GM21717 (cell line): Measurements from ENCODE around the gene GPRC5A.

Source experiments
- ATAC-seq: cut with Tn5 transposase; IDR thresholded peaks from one replicate; pipeline ENCODE4 v1.9.1; 2021; ENCODE audit warnings: mild to moderate bottlenecking, moderate library complexity; ENCODE audit not compliant: unreplicated experiment

The GPRC5A gene

DNA sequence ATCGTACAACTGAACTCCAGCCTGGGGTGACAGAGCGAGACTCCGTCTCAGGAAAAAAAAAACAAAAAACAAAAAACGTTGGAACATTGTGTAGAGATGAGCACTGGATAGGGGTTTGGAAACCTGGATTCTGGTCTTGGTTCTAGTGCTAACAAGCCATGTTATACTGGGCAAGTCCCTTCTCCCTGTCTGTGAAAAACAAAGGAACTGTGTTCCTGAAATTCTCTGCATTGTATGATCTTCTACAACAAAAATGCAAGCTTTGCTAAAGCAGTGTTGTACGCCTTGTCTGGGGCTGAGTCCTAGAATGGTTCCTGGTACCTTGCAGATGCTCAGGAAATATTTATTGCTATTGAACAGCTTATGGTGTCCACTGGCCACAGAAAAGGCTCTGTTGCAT is 47.2 kb downstream of the GPRC5A start:
- no peak for ATAC-seq

DNA sequence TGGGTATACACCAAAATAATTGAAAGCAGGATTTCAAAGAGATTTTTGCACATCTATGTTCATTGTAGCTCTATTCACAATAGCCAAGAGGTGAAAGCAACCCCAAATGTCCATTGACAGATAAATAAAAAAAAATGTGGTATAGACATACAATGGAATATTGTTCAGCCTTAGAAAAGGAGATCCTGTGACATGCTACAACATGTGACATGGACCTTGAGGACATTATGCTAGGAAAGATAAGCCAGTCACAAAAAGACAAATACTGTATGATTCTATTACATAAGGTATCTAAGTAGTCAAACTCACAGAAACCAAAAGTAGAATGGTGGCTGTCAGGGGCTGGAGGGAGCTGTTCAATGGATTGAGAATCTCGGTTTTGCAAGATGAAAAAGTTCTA is 48.5 kb downstream of the GPRC5A start:
- no peak for ATAC-seq

DNA sequence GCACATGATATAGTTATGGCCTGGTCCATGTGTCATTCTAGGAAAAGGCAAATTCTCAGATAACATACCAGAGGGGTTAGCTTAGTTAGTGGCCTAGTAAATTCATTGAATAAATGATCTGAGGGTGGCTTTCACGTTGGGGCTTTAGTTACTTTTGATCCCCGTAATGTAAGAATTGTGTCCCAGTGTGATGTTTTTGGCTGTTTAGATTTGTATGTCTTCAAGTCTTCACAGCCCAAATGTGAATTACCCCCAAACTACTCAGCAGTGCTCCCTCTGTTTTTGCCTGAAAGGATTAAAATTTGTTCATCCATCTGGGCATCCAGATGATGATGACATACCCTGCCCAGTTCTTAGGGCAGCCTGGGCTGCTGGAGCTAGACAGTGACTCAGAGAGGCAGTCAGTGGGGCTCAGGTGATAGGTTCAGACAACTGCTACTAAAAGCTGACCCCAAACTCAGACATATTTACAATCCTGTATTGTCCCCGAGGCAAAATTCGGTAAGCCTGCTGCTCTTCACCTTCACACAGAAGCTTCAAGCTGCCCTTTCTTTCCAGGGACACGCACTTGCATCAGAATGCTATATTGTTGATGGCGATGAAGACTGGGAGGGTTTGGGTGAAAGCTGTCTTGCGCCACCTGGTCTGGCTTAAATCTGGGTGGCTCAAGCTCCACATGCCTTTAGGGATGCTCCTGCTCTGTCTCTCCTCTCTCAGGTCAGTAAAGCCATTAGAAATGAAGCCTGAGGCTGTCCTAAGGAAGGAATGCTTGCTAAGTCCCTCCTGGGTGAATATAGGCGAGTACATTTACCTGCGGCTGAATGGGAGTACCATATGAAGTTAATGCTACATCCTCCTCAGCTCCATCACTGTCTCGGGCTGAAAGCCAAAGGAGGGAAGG is 50.3 kb downstream of the GPRC5A start:
- no peak for ATAC-seq

DNA sequence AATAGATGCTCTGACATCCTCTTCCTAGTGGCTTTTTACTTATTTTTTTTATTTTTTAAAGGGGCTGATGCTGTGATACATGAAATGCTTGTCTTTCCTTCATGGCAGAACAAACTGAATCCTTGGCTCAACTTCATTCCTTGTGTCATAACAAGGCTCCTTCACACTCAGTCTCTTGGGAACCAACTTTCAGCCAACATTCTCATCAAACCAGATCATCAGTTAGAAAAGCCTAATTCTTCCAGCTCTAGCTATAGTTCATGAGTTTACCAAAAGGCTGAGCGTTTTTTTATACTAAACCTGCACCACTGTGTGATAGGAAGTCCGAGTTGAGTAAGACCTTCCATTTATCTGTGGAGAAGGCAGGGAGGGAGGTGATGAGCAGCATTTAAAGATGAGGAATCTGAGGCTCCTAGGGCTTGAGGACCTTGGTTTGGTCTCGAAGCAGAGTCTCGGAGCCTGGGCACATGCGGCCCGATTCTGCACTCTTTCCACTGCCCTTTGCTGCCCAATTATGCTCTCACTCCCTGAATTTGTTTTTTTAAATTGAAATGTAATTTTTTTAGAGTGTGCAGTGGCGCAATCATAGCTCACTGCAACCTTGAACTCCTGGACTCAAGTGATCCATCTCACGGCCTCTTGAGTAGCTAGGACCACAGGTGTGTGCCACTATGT is 52.4 kb downstream of the GPRC5A start:
- ATAC-seq, result no peak

DNA sequence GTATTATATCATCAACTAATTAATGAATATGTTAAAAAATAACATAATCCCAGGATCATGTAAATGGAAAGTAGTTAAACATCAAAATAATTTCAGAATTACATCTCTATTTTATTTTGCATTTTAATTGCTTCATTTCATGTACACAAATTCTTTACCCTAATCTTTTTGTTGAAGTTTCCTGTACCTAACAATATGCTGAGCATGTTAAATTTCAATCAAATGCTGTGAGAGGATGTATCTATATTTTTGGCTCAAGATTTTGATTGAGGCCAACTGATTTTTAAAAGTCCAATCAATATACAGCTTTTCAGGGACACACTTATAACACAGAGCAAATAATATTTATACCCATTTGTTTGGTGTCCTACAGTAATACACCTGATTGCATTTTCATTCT is 54.2 kb downstream of the GPRC5A start:
- no peak for ATAC-seq

DNA sequence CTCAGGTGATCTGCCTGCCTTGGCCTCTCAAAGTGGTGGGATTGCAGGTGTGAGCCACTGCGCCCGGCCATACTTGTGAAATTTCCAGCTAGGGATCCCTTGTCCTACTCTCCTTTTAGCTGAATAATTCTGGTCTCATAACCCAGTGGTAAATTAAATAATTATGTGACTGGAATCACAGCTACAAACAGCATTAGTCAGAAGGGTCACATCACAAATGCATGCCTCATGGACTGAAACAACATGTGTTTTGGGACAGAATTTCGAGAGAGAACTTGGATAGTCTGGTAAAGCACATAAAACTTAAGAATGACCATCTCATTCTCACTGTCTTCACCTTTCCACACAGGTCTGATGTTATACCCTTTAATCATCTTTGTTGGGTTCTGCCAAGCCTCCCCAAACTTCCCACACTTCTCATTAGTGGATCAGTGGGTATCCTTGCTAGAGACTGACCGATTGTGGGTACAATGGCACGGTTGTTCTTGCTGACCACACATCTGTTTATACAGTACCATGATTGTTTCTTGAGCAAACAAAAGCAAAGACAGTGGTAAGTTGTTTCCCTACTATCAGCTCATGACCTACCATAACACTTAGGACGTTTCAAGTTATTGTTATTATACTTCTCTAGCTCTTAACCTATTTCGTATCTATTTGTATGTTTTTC is 55.5 kb downstream of the GPRC5A start:
- ATAC-seq, result no peak

DNA sequence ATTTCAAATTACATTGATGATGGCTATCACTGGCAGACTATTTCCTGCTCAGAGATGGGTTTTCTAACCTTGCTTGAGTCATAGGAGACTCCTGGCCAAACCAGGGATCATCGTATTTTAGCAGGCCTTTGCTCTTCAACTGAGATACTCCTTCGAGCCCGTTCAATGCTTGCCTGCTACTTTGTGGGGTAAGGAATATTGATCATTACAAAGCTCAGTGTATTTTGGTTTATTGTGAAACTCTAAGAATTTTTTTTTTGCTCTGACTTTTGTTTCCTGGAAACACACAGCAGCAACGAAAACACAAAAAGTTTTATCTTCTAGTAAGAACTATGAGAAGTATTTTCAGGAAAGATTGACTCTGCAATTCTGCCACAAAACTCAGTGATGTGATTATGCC is 56.5 kb downstream of the GPRC5A start:
- ATAC-seq, result no peak

DNA sequence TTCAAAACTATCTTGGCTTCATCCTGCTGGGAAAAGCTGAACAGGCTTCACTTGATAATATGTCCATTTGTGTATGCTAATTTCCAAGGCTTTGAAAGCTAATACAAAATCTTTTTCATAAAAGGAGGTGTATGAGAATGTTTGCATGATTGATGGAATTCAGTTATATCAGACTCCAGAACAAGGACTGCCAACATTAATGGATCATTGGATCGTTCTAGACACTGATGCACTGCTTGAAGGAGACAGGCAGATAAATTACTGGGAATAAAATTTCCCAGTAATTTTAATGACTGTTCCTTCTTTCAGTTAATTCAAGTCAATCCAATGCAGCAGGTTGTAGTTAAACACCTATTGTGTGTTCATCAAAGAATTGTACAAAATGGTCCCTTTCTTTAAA is 60.1 kb downstream of the GPRC5A start:
- ATAC-seq, result no peak

DNA sequence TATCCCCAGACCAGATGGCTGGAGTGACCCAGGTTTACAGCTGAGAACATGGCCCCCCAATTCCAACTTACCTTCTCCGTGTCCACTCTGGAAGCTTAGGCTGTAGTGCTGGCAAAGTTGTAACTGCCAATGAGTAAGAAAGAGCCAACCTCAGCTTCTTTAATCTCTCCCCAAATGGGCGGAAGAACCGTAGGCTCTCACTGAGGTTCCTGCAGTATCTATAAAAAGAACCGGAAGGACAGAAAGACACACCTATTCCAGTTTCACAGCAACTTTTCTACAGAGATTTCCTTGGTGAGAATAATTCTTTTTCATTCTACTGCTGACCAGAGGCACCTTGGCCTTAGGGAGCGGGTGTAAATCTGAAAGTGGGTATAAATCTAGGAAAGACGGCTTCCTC is 60.7 kb downstream of the GPRC5A start, which contains the start of gene GPRC5D:
Gene GPRC5D, minus strand, starts transcription at position 135 of the 400 bp plus-strand sequence. CDS start 1,786 bp downstream, outside the sequence.
- no peak for ATAC-seq

DNA sequence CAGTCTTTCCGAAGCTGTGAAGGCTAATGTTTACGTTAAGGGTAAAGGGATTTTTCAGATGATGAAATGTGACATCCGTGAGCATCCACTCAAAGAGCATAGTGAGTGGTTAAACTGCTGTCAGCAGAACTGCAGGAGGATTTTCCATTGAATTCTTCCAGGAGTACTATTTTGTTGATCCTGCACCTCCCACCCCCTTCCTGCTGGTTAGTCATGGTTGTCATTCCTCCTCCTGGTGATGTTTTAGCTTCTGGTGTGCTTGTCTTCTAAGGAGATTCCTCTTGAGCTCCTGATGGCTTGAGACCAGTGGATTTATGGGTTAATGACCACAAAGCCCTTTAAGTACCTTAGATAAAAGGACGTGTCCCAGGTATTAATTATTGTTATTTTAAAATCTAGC is 63.0 kb downstream of the GPRC5A start:
- no peak for ATAC-seq

DNA sequence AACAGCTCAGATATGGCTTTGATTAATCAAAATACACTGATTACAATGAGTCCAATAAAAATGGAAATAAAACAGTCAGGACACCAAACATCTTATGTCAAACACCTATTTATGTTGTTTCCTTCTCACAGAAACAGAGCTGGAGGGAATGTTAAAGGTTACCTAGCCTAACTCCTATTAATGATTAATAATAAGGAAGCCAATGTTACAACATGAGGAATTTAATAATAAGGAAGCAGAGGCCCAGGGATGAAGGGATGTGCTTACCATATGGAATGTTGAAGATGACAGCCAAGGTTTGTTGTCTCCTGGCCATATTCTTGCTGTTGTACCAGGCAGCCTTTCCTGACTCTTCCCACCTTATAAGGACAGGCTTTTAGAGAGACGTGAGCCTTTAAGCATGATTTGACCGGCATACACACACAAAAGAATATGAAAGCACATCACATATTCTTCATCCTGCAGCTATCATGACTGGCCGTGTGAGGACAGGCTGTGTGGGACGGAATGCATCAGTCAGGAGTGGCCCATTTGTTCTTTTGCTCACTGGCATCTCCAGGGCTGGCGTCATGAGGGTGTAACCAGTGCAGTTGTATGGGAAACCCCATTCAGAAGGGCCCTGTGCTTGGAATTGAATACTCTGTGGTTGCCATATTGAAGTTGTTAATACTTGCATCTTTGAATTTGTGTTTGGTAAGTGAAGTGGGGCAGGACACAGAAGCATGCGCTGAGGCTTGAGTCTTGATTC is 63.7 kb downstream of the GPRC5A start:
- ATAC-seq, result no peak

DNA sequence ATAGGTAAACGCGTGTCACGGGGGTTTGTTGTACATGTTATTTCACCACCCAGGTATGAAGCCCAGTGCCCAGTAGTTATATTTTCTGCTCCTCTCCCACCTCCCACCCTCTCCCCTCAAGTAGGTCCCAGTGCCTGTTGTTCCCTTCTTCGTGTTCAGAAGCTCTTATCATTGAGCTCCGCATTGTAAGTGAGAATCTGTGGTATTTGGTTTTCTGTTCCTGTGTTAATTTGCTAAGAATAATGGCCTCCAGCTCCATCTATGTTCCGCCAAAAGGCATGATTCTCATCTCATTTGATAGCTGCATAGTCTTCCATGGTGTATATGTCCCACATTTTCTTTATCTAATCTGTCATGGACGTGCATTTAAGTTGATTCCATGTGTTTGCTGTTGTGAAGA is 67.5 kb downstream of the GPRC5A start:
- no peak for ATAC-seq

DNA sequence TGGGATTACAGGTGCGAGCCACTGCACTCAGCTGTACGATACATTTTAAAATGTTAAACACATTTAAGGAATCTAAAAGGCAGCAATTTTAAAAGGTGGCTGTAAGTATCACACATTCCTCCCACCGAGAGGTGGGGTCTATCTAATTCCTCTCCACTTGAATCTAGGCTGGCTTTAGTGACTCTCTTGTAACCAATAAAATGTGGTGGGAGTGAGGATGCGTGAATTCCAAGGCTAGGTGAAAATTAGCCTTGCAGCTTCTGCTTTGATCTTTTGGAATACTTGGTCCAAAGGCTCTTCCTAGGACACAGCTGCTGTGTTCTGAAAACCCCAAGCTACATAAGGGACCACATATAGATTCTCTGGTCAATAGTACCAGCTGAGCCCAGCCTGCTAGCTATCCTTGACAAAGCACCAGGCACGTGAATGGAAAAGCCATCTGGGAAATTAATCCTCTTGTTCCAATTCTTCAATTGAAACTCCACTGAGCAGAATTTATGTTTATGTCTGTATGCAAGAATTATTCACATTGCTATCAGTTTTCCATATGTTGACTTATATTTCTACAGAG is 69.4 kb downstream of the GPRC5A start:
- ATAC-seq, result no peak

DNA sequence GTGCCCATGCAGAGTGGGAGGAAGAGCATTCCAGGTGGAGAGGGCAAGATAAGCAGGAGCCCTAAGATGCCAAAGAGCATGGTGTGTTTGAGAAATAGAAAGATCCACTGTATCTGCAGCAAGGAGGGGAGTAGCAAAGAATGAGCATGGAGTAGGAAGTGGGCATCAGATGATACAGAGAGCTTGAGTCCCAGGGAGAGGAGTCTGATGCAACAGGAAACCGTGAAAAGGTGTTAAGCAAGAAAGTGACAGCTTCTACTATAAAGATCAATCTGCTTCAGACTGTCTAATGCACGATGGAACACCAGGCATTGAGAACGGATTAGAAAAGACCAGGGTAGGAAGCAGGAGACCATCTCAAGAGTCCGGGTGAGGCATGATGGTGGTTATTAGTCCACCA is 72.9 kb downstream of the GPRC5A start:
- ATAC-seq, result no peak

DNA sequence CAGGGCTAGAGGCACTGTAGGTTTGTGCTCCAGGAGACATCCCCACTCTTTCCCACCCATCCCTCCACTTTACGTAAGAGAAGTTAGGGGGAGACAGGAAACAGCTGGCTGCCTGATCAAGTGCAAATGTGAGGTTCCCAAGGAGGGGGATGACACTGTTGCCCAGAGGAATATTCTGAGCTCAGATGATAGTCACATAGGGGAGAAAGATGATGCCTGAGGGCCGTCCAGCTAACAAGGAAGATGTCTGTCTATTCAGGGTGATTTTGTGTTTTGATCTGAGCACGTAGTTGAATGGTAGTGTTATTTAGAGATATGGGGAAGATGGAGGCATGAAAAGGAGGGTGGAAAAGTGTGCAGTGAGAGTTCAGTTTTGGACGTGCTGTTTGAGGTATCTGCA is 74.5 kb downstream of the GPRC5A start:
- ATAC-seq, result no peak
